ENCODE data around the gene STRAP. TPM values are rescaled to one million over a fixed set of nuclear protein-coding genes. Genes with fewer than 3 reads are reported as not detected.

Gene STRAP
- total RNA-seq, 4 donors from 2014 or later: 66.1 to 97.2 (median 75.5) TPM

DNA sequence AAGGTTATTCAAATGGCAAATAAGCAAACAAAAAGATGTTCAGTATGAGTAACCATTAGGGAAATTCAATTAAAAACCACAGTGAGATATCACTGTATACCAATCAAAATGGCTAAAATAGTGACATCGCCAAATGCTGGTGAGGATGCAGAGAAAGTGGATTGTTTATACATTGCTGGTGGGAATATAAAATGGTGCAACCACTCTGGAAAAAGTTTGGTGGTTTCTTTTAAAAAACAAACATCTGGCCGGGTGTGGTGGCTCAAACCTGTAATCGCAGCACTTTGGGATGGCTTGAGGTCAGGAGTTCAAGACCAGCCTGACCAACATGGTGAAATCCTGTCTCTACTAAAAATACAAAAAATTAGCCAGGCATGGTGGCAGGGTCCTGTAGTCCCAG, 14.0 kb upstream of the STRAP start:
- TF ChIP-seq CTCF (IDR thresholded peaks at IDR 0.05; ENCODE audit: low read depth): no peak

DNA sequence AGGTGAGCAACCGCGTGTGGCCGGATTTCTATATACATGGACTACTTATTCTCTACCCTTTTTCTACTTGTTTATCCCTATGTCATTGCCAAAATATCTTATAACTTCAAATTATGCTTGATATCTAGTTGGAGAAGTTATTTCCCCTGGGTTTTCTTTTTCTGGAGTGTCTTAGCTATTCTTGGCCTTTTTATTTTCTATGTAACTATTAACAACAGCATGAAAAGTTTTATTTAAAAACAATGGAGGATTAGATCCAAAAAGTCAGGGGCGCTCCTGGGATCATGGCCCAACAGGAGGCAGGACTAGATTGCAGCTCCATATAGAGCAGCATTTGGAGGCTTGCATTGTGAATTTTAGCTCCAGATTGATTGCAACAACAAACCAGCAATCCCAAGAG, 8.6 kb upstream of the STRAP start:
- TF ChIP-seq CTCF (IDR thresholded peaks at IDR 0.05; ENCODE audit: low read depth): no peak

DNA sequence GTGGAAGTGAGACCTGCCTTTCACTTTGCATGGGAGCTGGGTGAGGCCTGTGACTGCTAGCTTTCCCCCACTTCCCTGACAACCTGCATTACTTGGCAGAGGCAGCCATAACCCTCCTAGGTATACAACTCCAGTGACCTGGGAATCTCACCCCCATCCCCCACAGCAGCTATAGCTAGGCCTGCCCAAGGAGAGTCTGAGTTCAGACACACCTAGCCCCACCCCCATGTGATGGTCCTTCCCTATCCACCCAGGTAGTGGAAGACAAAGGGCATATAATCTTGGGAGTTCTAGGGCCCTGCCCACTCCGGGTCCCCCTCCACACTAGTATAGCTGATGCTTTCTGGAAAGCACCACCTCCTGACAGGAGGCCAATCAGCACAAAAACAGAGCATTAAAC, 6.3 kb upstream of the STRAP start:
- TF ChIP-seq CTCF (IDR thresholded peaks at IDR 0.05; ENCODE audit: low read depth): no peak

DNA sequence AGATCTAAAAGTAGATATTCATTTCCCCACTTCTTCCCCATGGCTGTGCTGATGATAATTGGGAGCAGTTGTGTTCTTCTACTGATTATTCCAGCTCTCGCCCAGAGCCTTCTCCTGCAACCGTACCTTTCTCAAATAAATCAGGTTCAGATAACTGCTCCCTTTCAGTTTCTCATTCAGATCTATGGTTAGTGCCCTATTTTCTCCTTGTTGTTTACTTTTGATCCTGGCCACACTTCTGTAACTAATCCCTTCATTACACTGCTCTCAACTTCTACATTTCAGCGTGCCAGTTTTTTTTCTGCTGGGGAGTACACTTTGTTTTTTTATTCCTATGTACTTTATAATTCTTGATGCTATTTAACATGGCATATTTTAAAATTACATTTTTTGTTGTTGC, 2.8 kb upstream of the STRAP start:
- TF ChIP-seq CTCF (IDR thresholded peaks at IDR 0.05; ENCODE audit: low read depth): no peak

DNA sequence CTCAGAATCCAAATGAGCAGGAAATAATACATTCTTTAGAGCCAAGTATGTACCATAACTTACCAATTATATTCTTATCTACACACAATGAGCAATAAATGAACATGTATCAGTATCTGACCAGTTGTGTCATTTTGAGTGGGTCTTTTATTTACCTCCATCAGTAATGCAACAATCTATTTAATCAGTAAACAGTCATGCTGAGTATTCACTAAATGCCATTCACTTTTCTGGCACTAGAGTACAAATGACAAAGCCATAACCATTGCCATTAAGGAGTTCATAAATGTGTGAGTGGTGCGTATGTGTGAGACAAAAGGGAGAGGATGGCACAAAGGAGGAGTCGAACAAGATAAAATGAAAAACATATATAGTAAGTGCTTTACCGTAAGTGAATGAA, 1.5 kb upstream of the STRAP start:
- no peak for TF ChIP-seq CTCF (IDR thresholded peaks at IDR 0.05; ENCODE audit: low read depth)

GRCh38 chr12:15883536-15883935, 1.3 kb downstream of the STRAP start:
- no peak for TF ChIP-seq CTCF (IDR thresholded peaks at IDR 0.05; ENCODE audit: low read depth)

GRCh38 chr12:15886372-15887042, 4.3 kb downstream of the STRAP start:
- no peak for TF ChIP-seq CTCF (IDR thresholded peaks at IDR 0.05; ENCODE audit: low read depth)

Data from subcutaneous adipose tissue (tissue), 4 donors.